NCI-H187 treated with DMSO at 0.1 percent for 48 hours (cell line): ENCODE results near the gene TSC22D4.

ENCODE experiments used
- DNase-seq: peaks from one replicate; lab custom pipeline; 2025; lab: John Stamatoyannopoulos, UW

The TSC22D4 gene

DNA sequence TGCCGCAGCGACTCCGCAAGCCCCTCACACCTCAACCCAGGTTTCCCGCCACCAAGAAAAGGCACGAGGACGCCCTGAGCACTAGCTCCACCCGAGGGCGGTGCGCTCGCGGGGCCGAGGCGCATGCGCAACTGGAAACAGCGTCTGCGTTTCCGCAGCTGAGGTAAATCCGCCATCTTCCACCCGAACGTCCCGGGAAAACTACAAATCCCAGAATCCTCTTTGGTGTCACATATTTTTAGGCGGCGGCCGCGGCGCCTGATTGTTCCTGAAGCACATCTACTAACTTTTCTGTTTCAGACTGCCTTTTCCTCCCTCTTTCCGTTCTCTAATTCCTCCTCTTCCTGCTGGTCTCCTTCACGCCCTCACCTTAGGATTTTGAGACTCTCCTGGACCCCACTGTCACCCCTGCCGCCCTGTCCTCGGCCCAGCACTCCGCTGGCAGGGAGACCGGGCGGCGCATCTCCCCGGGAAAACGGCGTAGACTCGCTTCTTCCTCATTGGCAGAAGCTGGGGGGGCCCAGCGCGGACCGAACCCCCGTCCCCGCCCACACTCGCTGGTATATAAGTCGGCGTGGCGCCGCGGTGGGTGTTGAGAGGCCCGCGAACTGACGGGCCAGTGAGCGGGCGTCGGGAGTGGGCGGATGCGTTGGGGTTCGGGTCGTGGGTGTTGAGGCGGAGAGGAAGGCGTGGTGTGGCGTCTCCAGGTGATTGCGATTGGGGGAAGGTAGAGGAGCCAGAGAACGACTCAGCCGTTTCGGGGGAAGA is 50.6 kb downstream of the TSC22D4 start, which contains the start of gene ZCWPW1:
Gene ZCWPW1, minus strand, starts transcription at position 505 of the 768 bp plus-strand sequence. CDS start 8,054 bp downstream, outside the sequence.
- peak; percentile 82 for DNase-seq

DNA sequence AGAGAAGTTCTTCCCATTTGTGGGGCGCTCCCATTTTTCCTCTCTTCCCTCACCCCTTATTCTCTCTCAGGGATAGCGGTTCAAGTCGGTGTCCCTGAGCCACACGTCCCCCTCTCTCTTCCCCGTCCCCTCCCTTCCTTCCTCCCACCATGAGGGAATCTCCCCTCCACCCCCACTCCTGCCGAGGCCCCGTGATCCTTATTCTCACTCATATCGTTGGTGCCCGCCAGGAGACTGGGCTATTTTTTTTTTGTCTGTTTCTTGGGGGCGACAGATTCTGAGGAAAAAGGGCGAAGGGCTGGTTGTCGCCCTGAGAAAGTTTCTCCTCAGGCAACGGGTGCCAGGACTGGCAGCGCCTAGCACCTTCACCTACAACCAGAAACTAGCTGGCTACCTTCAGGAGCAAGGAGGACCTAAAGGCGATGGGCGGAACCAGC is 51.2 kb downstream of the TSC22D4 start:
- DNase-seq = no peak

DNA sequence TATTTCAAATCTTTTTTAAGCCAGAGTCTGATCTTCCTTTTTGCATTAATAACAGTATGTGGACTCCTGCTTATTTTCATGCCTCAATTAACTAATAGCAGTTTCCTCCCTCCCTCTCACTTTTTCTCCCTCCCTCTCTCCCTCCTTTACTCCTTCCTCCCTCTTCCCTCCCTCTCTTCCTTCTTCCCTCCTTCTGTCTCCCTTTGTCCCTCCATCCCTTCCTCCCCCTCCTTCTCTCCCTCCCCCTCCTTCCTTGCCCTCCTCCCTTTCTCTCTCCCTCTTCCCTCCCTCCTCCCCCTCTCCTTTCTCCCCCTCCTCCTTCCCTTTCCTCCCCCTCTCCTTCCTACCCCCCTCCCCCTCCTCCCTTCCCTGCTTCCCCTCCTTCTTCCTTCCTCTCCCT is 52.5 kb downstream of the TSC22D4 start:
- no peak for DNase-seq

DNA sequence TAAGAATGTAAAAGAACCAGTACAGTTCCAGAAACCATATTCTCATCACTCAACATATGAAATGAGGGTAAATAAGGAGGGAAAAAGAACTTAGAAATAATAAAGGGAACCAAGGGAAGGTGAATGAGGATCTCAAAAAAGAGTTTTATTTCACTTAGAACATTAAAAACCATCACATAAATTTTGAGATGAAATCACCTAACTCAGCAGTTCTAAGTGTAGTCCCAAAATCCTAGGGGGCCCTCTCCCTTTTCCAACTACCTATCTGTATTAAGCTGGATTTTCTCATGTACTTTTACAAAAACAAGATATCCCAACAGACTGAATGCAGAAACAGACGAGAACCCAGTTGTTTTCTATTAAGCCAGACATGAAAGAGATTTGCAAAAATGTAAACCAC is 53.7 kb downstream of the TSC22D4 start:
- DNase-seq = no peak

DNA sequence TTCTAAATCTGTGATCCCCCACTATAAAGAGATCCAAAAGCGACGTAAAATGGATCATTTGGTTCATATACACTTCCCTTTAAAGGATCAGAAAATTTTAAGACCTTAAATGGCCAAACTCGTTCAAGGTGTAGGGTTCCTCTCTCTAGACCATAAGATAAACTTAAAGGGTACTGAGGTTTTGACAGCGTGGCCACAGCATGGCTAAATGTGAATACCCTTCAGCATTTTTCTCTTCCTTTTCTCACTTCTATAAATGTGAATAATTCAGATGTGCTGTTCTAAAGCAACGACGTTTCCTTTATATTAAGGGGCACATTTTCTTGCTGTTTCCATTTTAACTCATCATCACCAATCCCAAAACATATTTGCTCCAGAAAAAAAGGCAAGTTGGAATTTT is 55.7 kb downstream of the TSC22D4 start:
- no peak for DNase-seq

DNA sequence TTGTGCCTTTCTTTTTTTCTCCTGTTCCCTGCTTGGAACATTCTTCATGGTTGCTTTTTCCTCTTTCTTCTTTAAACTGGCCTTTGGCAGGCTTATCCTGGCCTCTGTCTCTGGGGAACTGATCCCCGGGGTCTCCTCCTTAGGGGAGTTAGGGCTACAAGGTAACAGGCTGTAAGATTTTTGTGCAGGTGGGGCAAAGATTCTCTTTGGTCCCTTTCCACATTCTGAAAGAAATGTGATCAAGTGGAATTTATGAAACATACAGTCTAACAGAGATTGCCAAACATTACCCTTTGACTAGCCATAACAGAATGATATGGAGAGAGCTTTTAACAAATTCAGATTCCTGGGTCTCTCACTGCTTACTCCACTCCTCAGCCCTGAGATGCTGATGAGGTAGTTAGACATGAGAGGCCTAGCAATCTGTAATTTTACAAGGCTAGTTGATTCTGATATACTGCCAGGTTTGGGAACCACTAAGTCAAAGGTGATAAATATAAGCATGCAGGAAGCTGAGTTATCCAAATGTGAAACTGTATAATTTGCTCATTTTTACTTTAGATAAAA is 59.3 kb downstream of the TSC22D4 start:
- DNase-seq = no peak

DNA sequence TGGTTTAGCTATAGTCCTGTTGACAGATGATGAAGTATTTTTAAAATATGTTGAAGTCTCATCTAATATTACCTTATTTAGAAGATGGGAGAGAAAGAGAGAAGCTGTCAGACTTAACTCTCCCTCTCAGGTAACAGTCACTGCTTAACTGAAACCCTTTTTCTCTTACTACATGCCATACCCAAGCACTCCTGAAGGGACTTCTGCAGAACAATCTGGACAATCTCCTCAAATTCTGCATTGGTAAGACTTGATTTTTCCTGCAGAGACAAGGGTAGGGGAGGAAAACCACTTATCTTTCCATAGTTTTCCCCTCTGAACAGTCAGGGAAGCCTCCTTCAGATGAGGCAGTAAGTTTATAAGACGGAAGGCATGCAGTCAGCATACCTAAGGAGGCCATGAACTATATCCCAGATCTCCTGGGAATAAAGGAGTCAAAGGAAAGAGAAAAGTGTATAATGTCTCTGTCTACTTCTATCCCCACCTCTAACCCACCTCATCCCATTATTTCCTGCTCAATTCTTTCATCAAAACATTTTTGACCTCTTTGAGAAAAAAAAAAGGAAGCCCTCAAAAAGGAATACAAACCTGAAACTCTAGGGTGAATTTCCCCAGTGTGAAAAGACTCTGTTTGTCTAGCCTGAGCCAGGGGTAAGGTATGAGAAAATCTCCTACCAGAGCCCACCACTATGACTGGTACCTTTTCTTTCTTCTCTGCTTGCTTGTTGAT is 59.9 kb downstream of the TSC22D4 start:
- no peak for DNase-seq
